ENCODE results near the gene ENTPD8.

ENTPD8 gene

GRCh38 chr9:137486141-137486490 lies 45.0 kb upstream of the ENTPD8 start:
- no peak overlapping the region for H3K4me3 ChIP-seq (ENCODE audit: low read depth, low read length)
- no peak for TF ChIP-seq CTCF (IDR thresholded peaks at IDR 0.05; ENCODE audit: borderline replicate concordance, insufficient read depth, low read depth, low read length)

- TF ChIP-seq CTCF (IDR thresholded peaks at IDR 0.05; ENCODE audit: borderline replicate concordance, insufficient read depth, low read depth, low read length): no peak
These were observed 44.4 kb upstream of the ENTPD8 start for GRCh38 chr9:137485343-137486140.

DNA sequence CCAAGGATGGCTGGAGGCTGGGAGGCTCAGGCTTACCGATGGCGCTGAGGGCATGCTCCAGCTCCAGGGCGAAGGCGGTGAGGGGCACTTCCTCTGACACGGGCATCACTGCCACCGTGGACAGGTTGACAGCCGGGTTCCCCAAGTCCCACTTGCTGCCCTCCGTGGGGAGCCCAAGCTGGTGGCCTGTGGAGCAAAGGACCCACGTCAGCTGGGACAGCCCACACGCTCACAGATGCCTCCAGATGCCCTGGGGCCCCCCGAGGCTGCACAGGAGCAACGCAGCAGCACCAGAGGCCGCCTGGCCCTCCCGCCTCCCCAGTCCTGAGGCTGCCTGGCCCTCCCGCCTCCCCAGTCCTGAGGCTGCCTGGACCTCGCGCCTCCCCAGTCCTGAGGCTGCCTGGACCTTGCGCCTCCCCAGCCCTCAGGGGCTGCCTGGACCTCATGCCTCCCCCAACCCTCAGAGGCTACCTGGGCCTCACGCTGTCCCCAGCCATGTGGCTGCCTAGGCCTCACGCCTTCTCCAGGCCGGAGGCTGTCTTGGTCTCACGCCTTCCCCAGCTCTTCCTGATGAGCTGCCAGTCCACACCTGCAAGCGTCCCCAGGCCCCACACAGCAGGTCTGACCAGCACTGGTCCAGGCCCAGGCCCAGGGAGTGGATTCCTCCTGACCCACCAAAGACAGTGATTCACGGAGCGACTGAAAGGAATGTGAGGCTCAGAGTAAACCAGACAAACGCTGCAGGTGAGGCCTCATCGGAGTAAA lies 43.6 kb upstream of the ENTPD8 start:
- TF ChIP-seq CTCF (IDR thresholded peaks at IDR 0.05; ENCODE audit: borderline replicate concordance, insufficient read depth, low read depth, low read length): no peak
- no peak overlapping the region for H3K4me3 ChIP-seq (ENCODE audit: low read depth, low read length)

More at GRCh38 chr9:137485343-137486140, 44.4 kb upstream of the ENTPD8 start:
- no peak overlapping the region for H3K4me3 ChIP-seq (ENCODE audit: low read depth, low read length)

- TF ChIP-seq CTCF (IDR thresholded peaks at IDR 0.05; ENCODE audit: borderline replicate concordance, insufficient read depth, low read depth, low read length): no peak
- H3K4me3 ChIP-seq (ENCODE audit: low read depth, low read length): no peak overlapping the region
These were observed 41.1 kb upstream of the ENTPD8 start for GRCh38 chr9:137482094-137482781.

DNA sequence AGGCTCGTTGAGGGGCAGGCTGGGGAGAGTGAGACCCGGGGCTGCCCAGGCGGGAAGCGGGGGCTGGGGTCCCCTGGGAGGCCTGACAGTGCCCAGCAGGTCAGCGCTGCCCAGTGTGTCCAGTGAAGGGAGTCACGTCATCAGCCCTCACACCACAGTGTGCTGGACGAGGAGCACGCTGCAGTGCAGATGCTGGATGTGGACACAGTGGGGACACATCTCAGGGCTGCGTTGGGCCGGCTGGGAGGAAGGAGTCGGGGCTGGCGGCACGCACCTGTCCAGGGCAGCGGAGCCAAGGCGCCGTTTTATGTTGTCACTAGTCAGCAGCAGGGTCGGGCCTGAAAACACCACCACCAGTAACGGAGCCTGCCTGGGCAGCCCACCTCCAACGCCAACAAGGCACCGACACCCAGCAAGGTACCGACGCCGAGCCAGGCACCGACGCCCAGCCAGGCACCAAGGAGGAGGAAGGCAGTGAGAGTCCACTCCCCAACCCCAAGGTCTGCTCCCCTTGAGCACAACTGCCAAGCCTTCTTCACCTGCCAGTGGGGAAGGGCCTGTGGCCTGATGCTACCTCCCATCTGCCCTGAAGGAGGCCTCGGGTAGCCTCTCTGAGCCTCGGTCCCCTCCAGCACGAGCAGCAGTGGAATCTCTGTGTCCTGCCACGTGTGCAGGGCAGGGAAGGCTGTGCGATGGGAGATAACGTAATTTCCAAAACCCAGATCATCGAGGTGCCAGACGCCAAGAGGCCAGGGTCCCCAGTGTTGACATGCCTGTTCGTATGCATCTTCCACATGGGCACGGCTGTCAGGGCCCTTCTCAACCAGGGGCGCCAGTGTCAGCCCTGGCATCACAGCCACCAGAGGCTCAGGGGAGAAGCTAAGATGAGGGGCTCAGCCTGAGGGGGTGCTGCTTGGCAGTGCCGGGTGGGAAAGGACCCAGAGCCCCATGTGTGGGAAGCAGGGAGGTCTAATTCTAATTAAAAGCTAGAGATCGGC lies 39.8 kb upstream of the ENTPD8 start:
- TF ChIP-seq CTCF (IDR thresholded peaks at IDR 0.05; ENCODE audit: borderline replicate concordance, insufficient read depth, low read depth, low read length): no peak
- H3K4me3 ChIP-seq (ENCODE audit: low read depth, low read length): no peak overlapping the region

- H3K4me3 ChIP-seq (ENCODE audit: low read depth, low read length): no peak overlapping the region
These were observed 38.9 kb upstream of the ENTPD8 start for GRCh38 chr9:137479892-137480685.

More at GRCh38 chr9:137479892-137480685, 38.9 kb upstream of the ENTPD8 start:
- no peak for TF ChIP-seq CTCF (IDR thresholded peaks at IDR 0.05; ENCODE audit: borderline replicate concordance, insufficient read depth, low read depth, low read length)
